Measurements from ENCODE around the gene DNAI4. TPM values are rescaled to one million over a fixed set of nuclear protein-coding genes. Genes with fewer than 3 reads are reported as not detected.
"Not testable (repeated sequence)": the region's sequence is repeated elsewhere in the genome, so short reads cannot be mapped to it uniquely, and the experiment has no call there.

The DNAI4 gene
- total RNA-seq, 6 experiments from 2014 or later: 1.3 to 4.3 (median 3.4) TPM

- Mint-ChIP-seq H3K36me3 (ENCODE audit: low read depth) (no peaks in the 10 kb centered on the region), H3K27ac (no peak overlapping the region)
- no peak for DNase-seq
Observed at GRCh38 chr1:66791621-66792610, 132.7 kb downstream of the DNAI4 start.

GRCh38 chr1:66788231-66788939 is 136.3 kb downstream of the DNAI4 start:
- H3K4me1 Mint-ChIP-seq (ENCODE audit: low read depth): peaks cover 7% of the 10 kb centered on the region; the same call in 1 of the 2 replicates
- no peak overlapping the region for H3K27ac Mint-ChIP-seq

More at GRCh38 chr1:66791621-66792610, 132.7 kb downstream of the DNAI4 start:
- no peak for TF ChIP-seq CTCF (IDR thresholded peaks at IDR 0.05)
- Mint-ChIP-seq H3K4me1 (ENCODE audit: low read depth) (peaks cover 7% of the 10 kb centered on the region; the same call in 1 of the 2 replicates), H3K27me3 (ENCODE audit: insufficient read depth) (no peaks in the 10 kb centered on the region; the same call in none of the 2 replicates), H3K9me3 (no peaks in the 10 kb centered on the region), H3K4me3 (no peak overlapping the region)

GRCh38 chr1:66787641-66788040 is 137.0 kb downstream of the DNAI4 start:
- DNase-seq: no peak
- peaks cover 2% of the 10 kb centered on the region for H3K27me3 Mint-ChIP-seq (ENCODE audit: insufficient read depth)
- H3K4me3 Mint-ChIP-seq: no peak overlapping the region
- TF ChIP-seq CTCF (IDR thresholded peaks at IDR 0.05): no peak
- peaks cover 7% of the 10 kb centered on the region; the same call in 1 of the 2 replicates for H3K4me1 Mint-ChIP-seq (ENCODE audit: low read depth)
- no peak overlapping the region for H3K27ac Mint-ChIP-seq
- H3K36me3 Mint-ChIP-seq (ENCODE audit: low read depth): no peaks in the 10 kb centered on the region
- peaks cover 6% of the 10 kb centered on the region; the same call in 1 of the 2 replicates for H3K9me3 Mint-ChIP-seq

More at GRCh38 chr1:66788231-66788939, 136.3 kb downstream of the DNAI4 start:
- Mint-ChIP-seq H3K36me3 (ENCODE audit: low read depth) (no peaks in the 10 kb centered on the region), H3K27me3 (ENCODE audit: insufficient read depth) (no peaks in the 10 kb centered on the region; the same call in none of the 2 replicates), H3K4me3 (no peak overlapping the region), H3K9me3 (peaks cover 6% of the 10 kb centered on the region; the same call in 1 of the 2 replicates)
- DNase-seq: no peak
- TF ChIP-seq CTCF (IDR thresholded peaks at IDR 0.05): no peak

- not testable (repeated sequence) for H3K27ac Mint-ChIP-seq; H3K36me3 Mint-ChIP-seq (ENCODE audit: low read depth); H3K4me3 Mint-ChIP-seq; DNase-seq; H3K4me1 Mint-ChIP-seq (ENCODE audit: low read depth)
- Mint-ChIP-seq H3K9me3 (peaks cover 11% of the 10 kb centered on the region; the same call in 1 of the 2 replicates), H3K27me3 (ENCODE audit: insufficient read depth) (peaks cover 10% of the 10 kb centered on the region)
Observed at GRCh38 chr1:66785800-66786199, 138.9 kb downstream of the DNAI4 start.

- no peak overlapping the region for H3K27ac Mint-ChIP-seq
- peaks cover 14% of the 10 kb centered on the region for H3K27me3 Mint-ChIP-seq (ENCODE audit: insufficient read depth)
- H3K9me3 Mint-ChIP-seq: peaks cover 16% of the 10 kb centered on the region
- H3K36me3 Mint-ChIP-seq (ENCODE audit: low read depth): no peaks in the 10 kb centered on the region
- H3K4me1 Mint-ChIP-seq (ENCODE audit: low read depth): peaks cover 14% of the 10 kb centered on the region; the same call in 1 of the 2 replicates
- DNase-seq: no peak
- peak overlapping the region; percentile 59; the same call in 1 of the 2 replicates for H3K4me3 Mint-ChIP-seq
- TF ChIP-seq CTCF (IDR thresholded peaks at IDR 0.05): no peak
Observed at GRCh38 chr1:66779475-66780078, 145.1 kb downstream of the DNAI4 start.
